HG03175 (cell line): ENCODE measurements around the gene FHAD1.
A peak's percentile ranks its signal among the peaks of the same experiment; 100 is the strongest.

ENCODE experiments used
- ATAC-seq: cut with Tn5 transposase; IDR thresholded peaks from one replicate; pipeline ENCODE4 v1.9.1; 2021; ENCODE audit warnings: mild to moderate bottlenecking, moderate library complexity; ENCODE audit not compliant: unreplicated experiment

The FHAD1 gene

GRCh38 chr1:15390667-15391066 lies 143.6 kb downstream of the FHAD1 start:
- no peak for ATAC-seq

- no peak for ATAC-seq
Observed at GRCh38 chr1:15391366-15391765, 144.3 kb downstream of the FHAD1 start.

- ATAC-seq = no peak
Observed at GRCh38 chr1:15393475-15394257, 146.6 kb downstream of the FHAD1 start.

- ATAC-seq = no peak
Observed at GRCh38 chr1:15394258-15394690, 147.3 kb downstream of the FHAD1 start.

- ATAC-seq = no peak
Observed at GRCh38 chr1:15397236-15397635, 150.2 kb downstream of the FHAD1 start.

- ATAC-seq = no peak
Observed at GRCh38 chr1:15399710-15400109, 152.7 kb downstream of the FHAD1 start.

- ATAC-seq = no peak
Observed at GRCh38 chr1:15400627-15401026, 153.6 kb downstream of the FHAD1 start.

GRCh38 chr1:15401391-15402055 lies 154.5 kb downstream of the FHAD1 start:
- ATAC-seq = no peak

GRCh38 chr1:15402809-15403450 lies 155.9 kb downstream of the FHAD1 start:
- ATAC-seq = no peak

GRCh38 chr1:15403962-15404580 lies 157.0 kb downstream of the FHAD1 start:
- no peak for ATAC-seq

- no peak for ATAC-seq
Observed at GRCh38 chr1:15405106-15405850, 158.3 kb downstream of the FHAD1 start.

GRCh38 chr1:15406614-15407559 lies 159.9 kb downstream of the FHAD1 start:
- no peak for ATAC-seq

- no peak for ATAC-seq
Observed at GRCh38 chr1:15407580-15407979, 160.6 kb downstream of the FHAD1 start.

GRCh38 chr1:15408890-15409387 lies 161.9 kb downstream of the FHAD1 start:
- no peak for ATAC-seq

- peak; percentile 82 for ATAC-seq
Observed at GRCh38 chr1:15409388-15410222, 162.6 kb downstream of the FHAD1 start, which contains the start of gene EFHD2. Gene EFHD2 (plus strand): TSS chr1:15409888. CDS start chr1:15409972, 84 bp downstream.

GRCh38 chr1:15410223-15410883 lies 163.3 kb downstream of the FHAD1 start:
- ATAC-seq = no peak

GRCh38 chr1:15410884-15411245 lies 163.8 kb downstream of the FHAD1 start:
- ATAC-seq = no peak

GRCh38 chr1:15411593-15412137 lies 164.6 kb downstream of the FHAD1 start:
- ATAC-seq = peak; percentile 53
